SIG-M5 (cell line): ENCODE data around the gene GPR137B.

Experiments
- DNase-seq: peaks from one replicate; lab custom pipeline; 2025; lab: John Stamatoyannopoulos, UW

GPR137B gene

GRCh38 chr1:236142253-236143103 lies at the start of gene GPR137B:
Gene GPR137B (plus strand): TSS chr1:236142539. CDS start chr1:236142623, 84 bp downstream.
- DNase-seq: peak; percentile 32

GRCh38 chr1:236092899-236093298 lies 49.4 kb upstream of the GPR137B start:
- no peak for DNase-seq

- DNase-seq: no peak
Observed at GRCh38 chr1:236095705-236096520, 46.4 kb upstream of the GPR137B start.

- peak; percentile 63 for DNase-seq
Observed at GRCh38 chr1:236096660-236097482, 45.5 kb upstream of the GPR137B start.

GRCh38 chr1:236098267-236098666 lies 44.1 kb upstream of the GPR137B start:
- no peak for DNase-seq

GRCh38 chr1:236099355-236099974 lies 42.9 kb upstream of the GPR137B start:
- DNase-seq: no peak

GRCh38 chr1:236100799-236101198 lies 41.5 kb upstream of the GPR137B start:
- no peak for DNase-seq

GRCh38 chr1:236101233-236102200 lies 40.8 kb upstream of the GPR137B start:
- no peak for DNase-seq

GRCh38 chr1:236102611-236103010 lies 39.7 kb upstream of the GPR137B start:
- no peak for DNase-seq

GRCh38 chr1:236103059-236103458 lies 39.3 kb upstream of the GPR137B start:
- no peak for DNase-seq

GRCh38 chr1:236103646-236104218 lies 38.6 kb upstream of the GPR137B start:
- DNase-seq: no peak

- DNase-seq: no peak
Observed at GRCh38 chr1:236107121-236107907, 35.0 kb upstream of the GPR137B start.

GRCh38 chr1:236108027-236108648 lies 34.2 kb upstream of the GPR137B start:
- DNase-seq: no peak

- DNase-seq: no peak
Observed at GRCh38 chr1:236110137-236110536, 32.2 kb upstream of the GPR137B start.

- no peak for DNase-seq
Observed at GRCh38 chr1:236111527-236112331, 30.6 kb upstream of the GPR137B start.

GRCh38 chr1:236112332-236112627 lies 30.1 kb upstream of the GPR137B start:
- DNase-seq: no peak

GRCh38 chr1:236113324-236114032 lies 28.9 kb upstream of the GPR137B start:
- DNase-seq: no peak
